ENCODE data around the gene AJAP1. TPM values are rescaled to one million over a fixed set of nuclear protein-coding genes. Genes with fewer than 3 reads are reported as not detected.

The AJAP1 gene
- total and polyA plus RNA-seq, 2 experiments from 2014 or later: 0.13 to 0.64 TPM

- TF ChIP-seq CTCF (IDR thresholded peaks at IDR 0.05; ENCODE audit: poor library complexity) (no peak), EZH2phosphoT487 (IDR thresholded peaks at IDR 0.05; ENCODE audit: low read depth, severe bottlenecking, unreplicated experiment) (no peak), EZH2 (IDR thresholded peaks at IDR 0.05; ENCODE audit: borderline replicate concordance) (no peak)
- no peaks in the 10 kb centered on the region for H3K4me1 ChIP-seq (ENCODE audit: insufficient read depth)
- H2AFZ ChIP-seq: no peak overlapping the region
- no peaks in the 10 kb centered on the region for H4K20me1 ChIP-seq (ENCODE audit: insufficient read depth, poor library complexity, severe bottlenecking)
- no peaks in the 10 kb centered on the region for H3K79me2 ChIP-seq
- no peaks in the 10 kb centered on the region for H3K36me3 ChIP-seq (replicated peaks; ENCODE audit: insufficient read depth, low read depth)
- DNase-seq (ENCODE audit: low spot score): no peak
- H3K9me2 ChIP-seq (replicated peaks; ENCODE audit: insufficient read depth): no peaks in the 10 kb centered on the region
- H3K4me3 ChIP-seq: no peak overlapping the region
- H3K4me2 ChIP-seq: no peak overlapping the region
- H3K27me3 ChIP-seq: no peaks in the 10 kb centered on the region
- H3K27ac ChIP-seq: no peak overlapping the region
- 70% methylated on average over 5 of the region's 5 CpGs for WGBS (ENCODE audit: low lambda C conversion rate, missing lambda C conversion rate)
- no peaks in the 10 kb centered on the region for H3K9me3 ChIP-seq (ENCODE audit: low read depth)
Observed at GRCh38 chr1:4621646-4622045, 32.8 kb upstream of the AJAP1 start.

- Histone ChIP-seq H4K20me1 (ENCODE audit: insufficient read depth, poor library complexity, severe bottlenecking) (no peaks in the 10 kb centered on the region), H3K9me3 (ENCODE audit: low read depth) (no peaks in the 10 kb centered on the region), H3K4me1 (ENCODE audit: insufficient read depth) (no peaks in the 10 kb centered on the region), H3K4me3 (no peak overlapping the region), H3K27me3 (no peaks in the 10 kb centered on the region), H3K79me2 (no peaks in the 10 kb centered on the region), H3K36me3 (replicated peaks; ENCODE audit: insufficient read depth, low read depth) (no peaks in the 10 kb centered on the region), H3K27ac (no peak overlapping the region), H2AFZ (no peak overlapping the region), H3K4me2 (no peak overlapping the region), H3K9me2 (replicated peaks; ENCODE audit: insufficient read depth) (no peaks in the 10 kb centered on the region)
- TF ChIP-seq CTCF (IDR thresholded peaks at IDR 0.05; ENCODE audit: poor library complexity) (no peak), EZH2 (IDR thresholded peaks at IDR 0.05; ENCODE audit: borderline replicate concordance) (no peak), EZH2phosphoT487 (IDR thresholded peaks at IDR 0.05; ENCODE audit: low read depth, severe bottlenecking, unreplicated experiment) (no peak)
- WGBS (ENCODE audit: low lambda C conversion rate, missing lambda C conversion rate): 92% methylated on average over 10 of the region's 10 CpGs
- no peak for DNase-seq (ENCODE audit: low spot score)
Observed at GRCh38 chr1:4622821-4623220, 31.6 kb upstream of the AJAP1 start.

- 88% methylated on average over 10 of the region's 10 CpGs for WGBS (ENCODE audit: low lambda C conversion rate, missing lambda C conversion rate)
- no peak overlapping the region for H3K4me3 ChIP-seq
Observed at GRCh38 chr1:4624141-4624715, 30.2 kb upstream of the AJAP1 start.

GRCh38 chr1:4624801-4625200 is 29.6 kb upstream of the AJAP1 start:
- H4K20me1 ChIP-seq (ENCODE audit: insufficient read depth, poor library complexity, severe bottlenecking): no peaks in the 10 kb centered on the region
- no peaks in the 10 kb centered on the region for H3K27me3 ChIP-seq
- no peaks in the 10 kb centered on the region for H3K9me2 ChIP-seq (replicated peaks; ENCODE audit: insufficient read depth)
- DNase-seq (ENCODE audit: low spot score): no peak
- H3K79me2 ChIP-seq: no peaks in the 10 kb centered on the region
- H3K27ac ChIP-seq: no peak overlapping the region
- TF ChIP-seq EZH2 (IDR thresholded peaks at IDR 0.05; ENCODE audit: borderline replicate concordance) (no peak), CTCF (IDR thresholded peaks at IDR 0.05; ENCODE audit: poor library complexity) (no peak), EZH2phosphoT487 (IDR thresholded peaks at IDR 0.05; ENCODE audit: low read depth, severe bottlenecking, unreplicated experiment) (no peak)
- no peaks in the 10 kb centered on the region for H3K36me3 ChIP-seq (replicated peaks; ENCODE audit: insufficient read depth, low read depth)
- H3K9me3 ChIP-seq (ENCODE audit: low read depth): no peaks in the 10 kb centered on the region
- H3K4me2 ChIP-seq: no peak overlapping the region
- H3K4me3 ChIP-seq: no peak overlapping the region
- WGBS (ENCODE audit: low lambda C conversion rate, missing lambda C conversion rate): 93% methylated on average over 9 of the region's 9 CpGs
- H2AFZ ChIP-seq: no peak overlapping the region
- no peaks in the 10 kb centered on the region for H3K4me1 ChIP-seq (ENCODE audit: insufficient read depth)

More at GRCh38 chr1:4624141-4624715, 30.2 kb upstream of the AJAP1 start:
- no peak overlapping the region for H2AFZ ChIP-seq
- H3K4me1 ChIP-seq (ENCODE audit: insufficient read depth): no peaks in the 10 kb centered on the region
- H3K9me3 ChIP-seq (ENCODE audit: low read depth): no peaks in the 10 kb centered on the region
- no peak overlapping the region for H3K4me2 ChIP-seq
- no peak overlapping the region for H3K27ac ChIP-seq
- no peaks in the 10 kb centered on the region for H4K20me1 ChIP-seq (ENCODE audit: insufficient read depth, poor library complexity, severe bottlenecking)
- TF ChIP-seq EZH2 (IDR thresholded peaks at IDR 0.05; ENCODE audit: borderline replicate concordance): no peak
- no peaks in the 10 kb centered on the region for H3K36me3 ChIP-seq (replicated peaks; ENCODE audit: insufficient read depth, low read depth)
- no peaks in the 10 kb centered on the region for H3K9me2 ChIP-seq (replicated peaks; ENCODE audit: insufficient read depth)
- no peaks in the 10 kb centered on the region for H3K27me3 ChIP-seq
- DNase-seq (ENCODE audit: low spot score): no peak
- no peaks in the 10 kb centered on the region for H3K79me2 ChIP-seq
